Measurements from ENCODE around the gene TP53RK. TPM values are rescaled to one million over a fixed set of nuclear protein-coding genes. Genes with fewer than 3 reads are reported as not detected.

The TP53RK gene
- total and polyA plus RNA-seq, 2 of the 13 experiments (the other 11 are each of a cell fraction or from before 2014, with no cell fraction given): 12.9 to 25.5 TPM

- TF ChIP-seq ZFP91 (CRISPR knock-in tag; IDR thresholded peaks at IDR 0.05; ENCODE audit: borderline replicate concordance): peak; percentile 98
- peak; percentile 84 for TF ChIP-seq ZNF768 (CRISPR knock-in tag; IDR thresholded peaks at IDR 0.05)
- TF ChIP-seq JARID2 (CRISPR knock-in tag; IDR thresholded peaks at IDR 0.05; ENCODE audit: insufficient replicate concordance): peak; percentile 53
- TF ChIP-seq AKNA (CRISPR knock-in tag; IDR thresholded peaks at IDR 0.05; ENCODE audit: borderline replicate concordance): peak; percentile 21; the same call in 1 of the 2 replicates
- TF ChIP-seq CBFB (CRISPR knock-in tag; IDR thresholded peaks at IDR 0.05): no peak; the same call in none of the 2 replicates
- peak; percentile 83; the same call in 1 of the 2 replicates for TF ChIP-seq ZNF816 (CRISPR knock-in tag; IDR thresholded peaks at IDR 0.05; ENCODE audit: borderline replicate concordance)
- TF ChIP-seq ZBED4 (CRISPR knock-in tag; IDR thresholded peaks at IDR 0.05; ENCODE audit: borderline replicate concordance): peak; percentile 27; the same call in 1 of the 2 replicates
- TF ChIP-seq SSRP1 (CRISPR knock-in tag; IDR thresholded peaks at IDR 0.05): no peak
- peak; percentile 59 for TF ChIP-seq SP2 (CRISPR knock-in tag; IDR thresholded peaks at IDR 0.05)
- no peak for TF ChIP-seq PCBP2 (optimal IDR thresholded peaks at IDR 0.05; ENCODE audit: low read depth, low read length, poor library complexity, severe bottlenecking)
- TF ChIP-seq ZNF562 (CRISPR knock-in tag; IDR thresholded peaks at IDR 0.05; ENCODE audit: borderline replicate concordance): no peak
- TF ChIP-seq ZNF670 (CRISPR knock-in tag; IDR thresholded peaks at IDR 0.05; ENCODE audit: borderline replicate concordance): peak; percentile 73; the same call in 1 of the 2 replicates
- TF ChIP-seq RAD21 (CRISPR knock-in tag; IDR thresholded peaks at IDR 0.05): peak; percentile 62
- TF ChIP-seq ZNF572 (CRISPR knock-in tag; IDR thresholded peaks at IDR 0.05): peak; percentile 97
- peak; percentile 20; the same call in 1 of the 2 replicates for TF ChIP-seq SNAI1 (CRISPR knock-in tag; IDR thresholded peaks at IDR 0.05; ENCODE audit: borderline replicate concordance)
- 0 out of 2 replicates have a peak, but pooled peaks have one; percentile 26 for TF ChIP-seq ZNF205 (CRISPR knock-in tag; IDR thresholded peaks at IDR 0.05)
- peak; percentile 25; the same call in 1 of the 2 replicates for TF ChIP-seq KDM1A (CRISPR knock-in tag; IDR thresholded peaks at IDR 0.05)
Measured at GRCh38 chr20:46689082-46689753, at the start of gene TP53RK (continued).

All from HepG2 (cell line).